Esophagus squamous epithelium (tissue), 5 donors: Measurements from ENCODE around the gene SLC17A1. TPM values are rescaled to one million over a fixed set of nuclear protein-coding genes. Genes with fewer than 3 reads are reported as not detected.

Source experiments
- DNase-seq: peaks from one replicate; lab custom pipeline; 2025; lab: John Stamatoyannopoulos, UW
- H3K27ac ChIP-seq, 4 donors: fragments of 200-600 bp; sonication (generic); one replicate each; pipeline ENCODE4 v1.5.1; 2016 to 2019; ENCODE audit warnings: mild to moderate bottlenecking in 1 of 4
- H3K27me3 ChIP-seq, 4 donors: fragments of 200-600 bp; sonication (generic); 1 replicate in 3 of 4; 2 replicates in 1 of 4; pipeline versions ENCODE4 v1.5.1 to v1.6.0; 2017 to 2021; ENCODE audit warnings: antibody characterized with exemption in 1 of 4
- H3K36me3 ChIP-seq, 3 donors: fragments of 200-600 bp; sonication (generic); one replicate each; pipeline ENCODE4 v1.5.1; 2016 to 2019
- H3K4me1 ChIP-seq, 3 donors: fragments of 200-600 bp; sonication (generic); one replicate each; pipeline ENCODE4 v1.5.1; 2017 to 2019
- H3K4me3 ChIP-seq, 4 donors: fragments of 200-600 bp; sonication (generic); 1 replicate in 3 of 4; 2 replicates in 1 of 4; pipeline ENCODE4 v1.5.1; 2016 to 2019; ENCODE audit warnings: mild to moderate bottlenecking in 2 of 4, moderate library complexity in 1 of 4
- H3K9me3 ChIP-seq, 3 donors: fragments of 200-600 bp; sonication (generic); one replicate each; pipeline ENCODE4 v1.5.1; 2016 to 2019
- POLR2A ChIP-seq, 4 donors: fragments of 450-650 bp; IDR thresholded peaks; one replicate each; pipeline ENCODE4 v1.6.1; 2017; ENCODE audit warnings: antibody characterized with exemption in 4 of 4, mild to moderate bottlenecking in 4 of 4, moderate library complexity in 3 of 4
- intact Hi-C: fragments of 100-400 bp; cut with DNase I; formaldehyde crosslinking; loops from one replicate; pipeline ENCODE4 v1.15.0; 2022
- total RNA-seq, 4 donors: library from RNA; depleted of rRNA; stranded (reverse); fragments of >200 nt; gene quantifications; one replicate each; pipeline ENCODE4 v1.1.0, GENCODE V29; 2016
- TF ChIP-seq, protein P1 (sequence below), 6 experiments: fragments of 450-650 bp in 4 of 6; fragments of 200-600 bp in 2 of 6; sonication (generic) in 2 of 6; IDR thresholded peaks; one replicate each; pipeline ENCODE4 v1.5.1; 2016 to 2019; ENCODE audit warnings: antibody characterized with exemption in 6 of 6, mild to moderate bottlenecking in 4 of 6, moderate library complexity in 4 of 6
- donor health status: DM: yes; HTN: yes; CAD: no.

The SLC17A1 gene
- total RNA-seq, 4 donors from 2014 or later, result not detected

DNA sequence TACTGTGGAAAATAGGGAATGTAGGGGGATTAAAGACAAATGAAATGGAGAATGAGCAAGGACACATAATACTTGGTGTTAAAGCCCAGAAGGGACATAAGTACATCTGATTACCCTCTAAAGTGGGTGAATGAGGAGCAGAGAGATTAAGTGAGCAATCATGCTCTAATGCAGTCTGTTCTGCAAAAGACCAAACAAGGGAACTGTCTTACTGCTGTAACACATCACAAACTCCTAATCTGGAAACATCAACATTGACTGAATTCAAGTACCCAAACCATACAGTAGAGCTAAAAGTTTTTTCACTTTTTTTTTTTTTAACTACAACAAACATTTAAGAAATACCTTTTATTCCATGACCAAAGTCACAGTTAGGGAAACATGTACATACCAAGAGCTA, 96.6 kb downstream of the SLC17A1 start:
- DNase-seq, result no peak
- TF ChIP-seq, protein P1, sequence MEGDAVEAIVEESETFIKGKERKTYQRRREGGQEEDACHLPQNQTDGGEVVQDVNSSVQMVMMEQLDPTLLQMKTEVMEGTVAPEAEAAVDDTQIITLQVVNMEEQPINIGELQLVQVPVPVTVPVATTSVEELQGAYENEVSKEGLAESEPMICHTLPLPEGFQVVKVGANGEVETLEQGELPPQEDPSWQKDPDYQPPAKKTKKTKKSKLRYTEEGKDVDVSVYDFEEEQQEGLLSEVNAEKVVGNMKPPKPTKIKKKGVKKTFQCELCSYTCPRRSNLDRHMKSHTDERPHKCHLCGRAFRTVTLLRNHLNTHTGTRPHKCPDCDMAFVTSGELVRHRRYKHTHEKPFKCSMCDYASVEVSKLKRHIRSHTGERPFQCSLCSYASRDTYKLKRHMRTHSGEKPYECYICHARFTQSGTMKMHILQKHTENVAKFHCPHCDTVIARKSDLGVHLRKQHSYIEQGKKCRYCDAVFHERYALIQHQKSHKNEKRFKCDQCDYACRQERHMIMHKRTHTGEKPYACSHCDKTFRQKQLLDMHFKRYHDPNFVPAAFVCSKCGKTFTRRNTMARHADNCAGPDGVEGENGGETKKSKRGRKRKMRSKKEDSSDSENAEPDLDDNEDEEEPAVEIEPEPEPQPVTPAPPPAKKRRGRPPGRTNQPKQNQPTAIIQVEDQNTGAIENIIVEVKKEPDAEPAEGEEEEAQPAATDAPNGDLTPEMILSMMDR (IDR thresholded peaks at IDR 0.05), result no peak
- TF ChIP-seq POLR2A (IDR thresholded peaks at IDR 0.05), result no peak
- intact Hi-C loops, result no loop called here
- H3K9me3 ChIP-seq, result peaks cover 0 to 5% (median 0%) of the 10 kb centered on the region in 3 donors
- no peak overlapping the region for H3K27ac ChIP-seq
- peaks cover 0 to 14% (median 0%) of the 10 kb centered on the region in 4 donors for H3K27me3 ChIP-seq
- no peaks in the 10 kb centered on the region for H3K4me1 ChIP-seq
- H3K4me3 ChIP-seq, result no peak overlapping the region
- no peaks in the 10 kb centered on the region for H3K36me3 ChIP-seq

Other genes starting within 250 kb of the SLC17A1 start
- not detected for gene SCGN, start 179.8 kb downstream of the SLC17A1 start, total RNA-seq
- gene SLC17A4, start 77.3 kb downstream of the SLC17A1 start, total RNA-seq, result not detected
- gene SLC17A3, start 42.2 kb upstream of the SLC17A1 start, total RNA-seq, result not detected
- not detected for gene SLC17A2, start 98.6 kb upstream of the SLC17A1 start, total RNA-seq
- 1 to 10 TPM; 7.7 to 9.0 (median 8.5) TPM for gene TRIM38, start 130.8 kb upstream of the SLC17A1 start, total RNA-seq